CD14-positive monocyte (primary cell): Measurements from ENCODE around the gene ELN. TPM values are rescaled to one million over a fixed set of nuclear protein-coding genes. Genes with fewer than 3 reads are reported as not detected.
A peak's percentile ranks its signal among the peaks of the same experiment; 100 is the strongest.

Experiments
- DNase-seq, 3 donors: peaks; one replicate each; pipeline ENCODE4 v3.0.0-alpha.2; 2011 to 2022
- H2AFZ ChIP-seq: 2 replicates; pipeline ENCODE4 v1.6.0; 2012; ENCODE audit warnings: mild to moderate bottlenecking, low read depth, low read length, inconsistent platforms; ENCODE audit not compliant: insufficient read depth, poor library complexity, severe bottlenecking
- H3K27ac ChIP-seq, 2 donors: 1 replicate in 1 of 2; 2 replicates in 1 of 2; pipeline ENCODE4 v1.5.1; 2012 to 2013; ENCODE audit warnings: low read length in 2 of 2, control low read depth in 1 of 2, inconsistent platforms in 1 of 2, low read depth in 1 of 2, mild to moderate bottlenecking in 1 of 2
- H3K27me3 ChIP-seq, 2 donors: one replicate each; pipeline versions ENCODE4 v1.6.0 to v1.6.1; 2011 to 2013; ENCODE audit warnings: low read length in 2 of 2; ENCODE audit not compliant: control insufficient read depth in 2 of 2, insufficient read depth in 2 of 2
- H3K36me3 ChIP-seq, 2 donors: replicated peaks in 1 of 2; 1 replicate in 1 of 2; 2 replicates in 1 of 2; pipeline versions ENCODE4 v1.5.1 to v1.6.1; 2012 to 2013; ENCODE audit warnings: low read length in 2 of 2, control low read depth in 1 of 2, inconsistent platforms in 1 of 2, mild to moderate bottlenecking in 1 of 2; ENCODE audit not compliant: insufficient read depth in 2 of 2, control insufficient read depth in 1 of 2
- H3K4me1 ChIP-seq, 2 donors: 1 replicate in 1 of 2; 2 replicates in 1 of 2; pipeline versions ENCODE4 v1.5.1 to v1.6.1; 2012 to 2013; ENCODE audit warnings: low read length in 2 of 2, control low read depth in 1 of 2, inconsistent platforms in 1 of 2, mild to moderate bottlenecking in 1 of 2, moderate library complexity in 1 of 2; ENCODE audit not compliant: insufficient read depth in 2 of 2, control insufficient read depth in 1 of 2
- H3K4me2 ChIP-seq: replicated peaks from 2 replicates; pipeline ENCODE3; 2012; ENCODE audit warnings: low read length, moderate library complexity, mild to moderate bottlenecking; ENCODE audit not compliant: poor library complexity, severe bottlenecking; ENCODE audit errors: extremely low read depth
- H3K4me3 ChIP-seq, 3 experiments: fragments of 200-600 bp in 1 of 3; sonication (generic) in 1 of 3; replicated peaks in 1 of 3; 1 replicate in 2 of 3; 2 replicates in 1 of 3; pipeline ENCODE4 v1.5.1; 2011 to 2013; ENCODE audit warnings: low read length in 3 of 3, mild to moderate bottlenecking in 3 of 3, control low read depth in 2 of 3, low read depth in 2 of 3, inconsistent platforms in 1 of 3, moderate library complexity in 1 of 3
- H3K79me2 ChIP-seq: 2 replicates; pipeline ENCODE4 v1.6.0; 2012; ENCODE audit warnings: mild to moderate bottlenecking, control low read depth, inconsistent platforms, low read length, moderate library complexity; ENCODE audit not compliant: insufficient read depth
- H3K9ac ChIP-seq: 2 replicates; pipeline ENCODE4 v1.6.0; 2017; ENCODE audit warnings: low read length, mild to moderate bottlenecking; ENCODE audit not compliant: insufficient read depth, poor library complexity, severe bottlenecking
- H3K9me3 ChIP-seq, 2 donors: replicated peaks in 1 of 2; 1 replicate in 1 of 2; 2 replicates in 1 of 2; pipeline versions ENCODE4 v1.5.1 to v1.6.1; 2012 to 2013; ENCODE audit warnings: low read length in 2 of 2, control low read depth in 1 of 2; ENCODE audit not compliant: control insufficient read depth in 1 of 2, insufficient read depth in 1 of 2
- H4K20me1 ChIP-seq: 2 replicates; pipeline ENCODE4 v1.6.0; 2012; ENCODE audit warnings: mild to moderate bottlenecking, low read length, control low read depth, moderate library complexity; ENCODE audit not compliant: insufficient read depth
- H3K27ac Mint-ChIP-seq, 7 donors: one replicate each; pipeline ENCODE4 v1.8.0; 2020; ENCODE audit warnings: mild to moderate bottlenecking in 7 of 7, mixed read lengths in 7 of 7, moderate library complexity in 6 of 7, inconsistent platforms in 2 of 7
- H3K27me3 Mint-ChIP-seq, 3 donors: one replicate each; pipeline ENCODE4 v1.8.0; 2021 to 2022; ENCODE audit warnings: low read depth in 3 of 3, mild to moderate bottlenecking in 3 of 3, mixed read lengths in 3 of 3, moderate library complexity in 3 of 3, inconsistent platforms in 1 of 3
- H3K36me3 Mint-ChIP-seq, 2 donors: one replicate each; pipeline ENCODE4 v1.8.0; 2020; ENCODE audit warnings: mixed read lengths in 2 of 2, inconsistent platforms in 1 of 2, mild to moderate bottlenecking in 1 of 2
- H3K4me1 Mint-ChIP-seq: one replicate; pipeline ENCODE4 v1.8.0; 2020; ENCODE audit warnings: mild to moderate bottlenecking, mixed read lengths
- H3K4me3 Mint-ChIP-seq, 2 donors: one replicate each; pipeline ENCODE4 v1.8.0; 2020; ENCODE audit warnings: mild to moderate bottlenecking in 2 of 2, mixed read lengths in 2 of 2, moderate library complexity in 1 of 2
- H3K9me3 Mint-ChIP-seq, 7 donors: one replicate each; pipeline ENCODE4 v1.8.0; 2020 to 2022; ENCODE audit warnings: mixed read lengths in 7 of 7, mild to moderate bottlenecking in 6 of 7, moderate library complexity in 6 of 7, inconsistent platforms in 2 of 7
- CTCF ChIP-seq: fragments of 200-600 bp; IDR thresholded peaks from one replicate; pipeline ENCODE4 v1.8.0; 2022; ENCODE audit warnings: antibody characterized with exemption, mild to moderate bottlenecking
- WGBS: methylation state at CpG from one replicate; pipeline ENCODE4 v1.1.5; 2013; ENCODE audit warnings: missing lambda C conversion rate; ENCODE audit not compliant: insufficient coverage; 5-methylcytosine and 5-hydroxymethylcytosine counted together
- intact Hi-C, 2 donors: fragments of 100-400 bp; cut with micrococcal nuclease; formaldehyde crosslinking; loops; one replicate each; pipeline versions ENCODE4 v1.15.0 to v1.15.1; 2023
- polyA plus RNA-seq, 3 donors: library from polyadenylated mRNA; depleted of rRNA in 1 of 3; unstranded in 2 of 3; stranded (reverse) in 1 of 3; fragments of 300-500 nt in 2 of 3; fragments of >200 nt in 1 of 3; fragmentation: Illumina TruSeq in 2 of 3; gene quantifications; 1 replicate in 2 of 3; 2 replicates in 1 of 3; pipeline ENCODE4 v1.2.3, GENCODE V29; 2012 to 2021

ELN gene
- polyA plus RNA-seq, 3 donors = not detected

GRCh38 chr7:74014931-74015330, 13.0 kb upstream of the ELN start:
- no peak for DNase-seq
- H3K4me3 Mint-ChIP-seq = no peak overlapping the region
- Histone ChIP-seq H3K9me3 (no peaks in the 10 kb centered on the region), H3K27me3 (no peaks in the 10 kb centered on the region), H3K9ac (no peak overlapping the region), H3K4me2 (no peak overlapping the region), H3K79me2 (no peaks in the 10 kb centered on the region), H3K4me3 (no peak overlapping the region), H3K36me3 (no peaks in the 10 kb centered on the region), H3K4me1 (peaks cover 20 to 29% of the 10 kb centered on the region in 2 donors), H4K20me1 (no peaks in the 10 kb centered on the region), H2AFZ (no peak overlapping the region), H3K27ac (no peak overlapping the region)
- WGBS = no CpG with 5 or more reads among the region's 6 CpGs
- TF ChIP-seq CTCF = no peak
- H3K36me3 Mint-ChIP-seq = no peaks in the 10 kb centered on the region
- intact Hi-C loops = no loop called here
- peaks cover 4 to 14% (median 8%) of the 10 kb centered on the region in 3 donors for H3K27me3 Mint-ChIP-seq
- peaks cover 13% of the 10 kb centered on the region for H3K4me1 Mint-ChIP-seq
- H3K9me3 Mint-ChIP-seq = no peaks in the 10 kb centered on the region
- peak overlapping the region in 1 of 7 donors; percentile 53 for H3K27ac Mint-ChIP-seq

- intact Hi-C loops = no loop called here
- Histone ChIP-seq H3K4me1 (peaks cover 20 to 29% of the 10 kb centered on the region in 2 donors), H3K4me3 (no peak overlapping the region), H3K79me2 (no peaks in the 10 kb centered on the region), H3K4me2 (no peak overlapping the region), H3K27me3 (no peaks in the 10 kb centered on the region), H3K36me3 (no peaks in the 10 kb centered on the region), H3K27ac (no peak overlapping the region), H2AFZ (no peak overlapping the region), H4K20me1 (no peaks in the 10 kb centered on the region), H3K9ac (no peak overlapping the region), H3K9me3 (no peaks in the 10 kb centered on the region)
- TF ChIP-seq CTCF = no peak
- no peaks in the 10 kb centered on the region for H3K36me3 Mint-ChIP-seq
- H3K9me3 Mint-ChIP-seq = no peaks in the 10 kb centered on the region
- peaks cover 4 to 16% (median 8%) of the 10 kb centered on the region in 3 donors for H3K27me3 Mint-ChIP-seq
- no peak overlapping the region for H3K27ac Mint-ChIP-seq
- peaks cover 13% of the 10 kb centered on the region for H3K4me1 Mint-ChIP-seq
- no peak overlapping the region for H3K4me3 Mint-ChIP-seq
- 100% methylated on average over 2 of the region's 4 CpGs for WGBS
- no peak for DNase-seq
These were observed 12.3 kb upstream of the ELN start for GRCh38 chr7:74015670-74016069.
